SK-N-SH (cell line): Measurements from ENCODE around the gene SNRPF. TPM values are rescaled to one million over a fixed set of nuclear protein-coding genes. Genes with fewer than 3 reads are reported as not detected.

ENCODE experiments used
- CTCF ChIA-PET: fragments of 300-600, 350-600 bp; formaldehyde crosslinking; extraction: SDS; loops from one replicate; lab custom pipeline; 2021; lab: Yijun Ruan, JAX
- POLR2A ChIA-PET: fragments of 350-600 bp; sonication (Branson Sonifier 250); formaldehyde crosslinking; extraction: SDS; loops from one replicate; lab custom pipeline; 2020; ENCODE audit warnings: antibody characterized with exemption, inconsistent platforms; lab: Yijun Ruan, JAX
- DNase-seq: peaks from one replicate; pipeline ENCODE4 v3.0.0; 2012
- H2AFZ ChIP-seq: fragments of 200-600 bp; sonication (generic); 2 replicates; pipeline ENCODE4 v1.8.1; 2016; ENCODE audit warnings: antibody characterized with exemption, mild to moderate bottlenecking, low read depth
- H3F3A ChIP-seq: fragments of 200-600 bp; sonication (generic); replicated peaks from 2 replicates; pipeline ENCODE3; 2016; ENCODE audit warnings: antibody characterized with exemption, mild to moderate bottlenecking; ENCODE audit not compliant: insufficient read depth
- H3K27ac ChIP-seq, 2 experiments: fragments of 200-500 bp in 1 of 2; fragments of 200-600 bp in 1 of 2; sonication (Bioruptor generic) in 1 of 2; sonication (generic), shearing (Covaris generic) in 1 of 2; 2 replicates each; pipeline versions ENCODE4 v1.5.1 to v1.6.1; 2014 to 2016; ENCODE audit warnings: low read depth in 2 of 2, inconsistent platforms in 1 of 2, low read length in 1 of 2, mild to moderate bottlenecking in 1 of 2, mixed read lengths in 1 of 2
- H3K27me3 ChIP-seq: fragments of 200-600 bp; sonication (generic), shearing (Covaris generic); 2 replicates; pipeline ENCODE4 v1.6.1; 2016; ENCODE audit warnings: mixed run types; ENCODE audit not compliant: insufficient read depth
- H3K36me3 ChIP-seq, 2 experiments: fragments of 200-500 bp in 1 of 2; fragments of 200-600 bp in 1 of 2; sonication (Bioruptor generic) in 1 of 2; sonication (generic) in 1 of 2; replicated peaks in 1 of 2; 2 replicates each; pipeline versions ENCODE3 to v1.5.1; 2014 to 2016; ENCODE audit warnings: low read length in 1 of 2, mild to moderate bottlenecking in 1 of 2; ENCODE audit not compliant: insufficient read depth in 2 of 2, control insufficient read depth in 1 of 2
- H3K4me1 ChIP-seq, 2 experiments: fragments of 200-500 bp in 1 of 2; fragments of 200-600 bp in 1 of 2; sonication (Bioruptor generic) in 1 of 2; sonication (generic), shearing (Covaris generic) in 1 of 2; 2 replicates each; pipeline versions ENCODE4 v1.5.1 to v1.6.1; 2014 to 2016; ENCODE audit warnings: low read depth in 1 of 2, low read length in 1 of 2, mixed run types in 1 of 2; ENCODE audit not compliant: insufficient read depth in 2 of 2, control insufficient read depth in 1 of 2
- H3K4me2 ChIP-seq: fragments of 200-600 bp; sonication (generic), shearing (Covaris generic); 2 replicates; pipeline ENCODE4 v1.6.1; 2017; ENCODE audit warnings: mixed run types
- H3K4me3 ChIP-seq, 2 experiments: fragments of 200-500 bp in 1 of 2; fragments of 200-600 bp in 1 of 2; sonication (Bioruptor generic) in 1 of 2; sonication (generic), shearing (Covaris generic) in 1 of 2; 2 replicates each; pipeline versions ENCODE4 v1.5.1 to v1.8.1; 2014 to 2016; ENCODE audit warnings: low read depth in 2 of 2, inconsistent platforms in 1 of 2, low read length in 1 of 2, mild to moderate bottlenecking in 1 of 2, mixed read lengths in 1 of 2, moderate library complexity in 1 of 2
- H3K79me2 ChIP-seq: fragments of 200-600 bp; sonication (generic); 2 replicates; pipeline ENCODE4 v1.8.1; 2017; ENCODE audit warnings: mild to moderate bottlenecking; ENCODE audit not compliant: insufficient read depth
- H3K9ac ChIP-seq: fragments of 200-600 bp; sonication (generic); 2 replicates; pipeline ENCODE4 v1.6.1; 2017; ENCODE audit warnings: mixed run types
- H3K9me2 ChIP-seq: fragments of 200-600 bp; sonication (generic); 2 replicates; pipeline ENCODE4 v1.6.1; 2017; ENCODE audit warnings: mixed run types
- H3K9me3 ChIP-seq: fragments of 200-600 bp; sonication (generic); 2 replicates; pipeline ENCODE4 v1.6.1; 2017; ENCODE audit warnings: mixed run types, mild to moderate bottlenecking, moderate library complexity
- H4K20me1 ChIP-seq: fragments of 200-600 bp; sonication (generic); 2 replicates; pipeline ENCODE4 v1.6.1; 2017; ENCODE audit warnings: mild to moderate bottlenecking, mixed run types; ENCODE audit not compliant: insufficient read depth
- CHD2 ChIP-seq: fragments of 150-350 bp; IDR thresholded peaks from 2 replicates; pipeline ENCODE4 v1.6.1; 2018; ENCODE audit warnings: low read length; ENCODE audit not compliant: partially characterized antibody
- ELF1 ChIP-seq: IDR thresholded peaks from 2 replicates; pipeline ENCODE4 v1.4.0; 2012
- EZH2phosphoT487 ChIP-seq: fragments of 200-600 bp; sonication (generic); IDR thresholded peaks from 2 replicates; pipeline ENCODE4 v1.6.1; 2017; ENCODE audit warnings: low read depth, mixed run types, mild to moderate bottlenecking, antibody characterized with exemption, moderate library complexity, borderline replicate concordance
- FOXM1 ChIP-seq: IDR thresholded peaks from 2 replicates; pipeline ENCODE4 v1.4.0; 2012; ENCODE audit warnings: low read depth, mild to moderate bottlenecking
- GABPA ChIP-seq: IDR thresholded peaks from 2 replicates; pipeline ENCODE4 v1.4.0; 2012; ENCODE audit warnings: low read depth, mild to moderate bottlenecking
- GATA2 ChIP-seq: sonication (generic); formaldehyde crosslinking; IDR thresholded peaks from 2 replicates; pipeline ENCODE4 v1.5.0; 2020; ENCODE audit warnings: mild to moderate bottlenecking, missing genetic modification reagents
- JUND ChIP-seq: IDR thresholded peaks from 2 replicates; pipeline ENCODE4 v1.4.0; 2012
- MXI1 ChIP-seq: IDR thresholded peaks from 2 replicates; pipeline ENCODE4 v1.6.1; 2012; ENCODE audit warnings: mild to moderate bottlenecking, low read depth, low read length, improper control_type of control experiment
- RAD21 ChIP-seq: IDR thresholded peaks from 2 replicates; pipeline ENCODE4 v1.6.1; 2012; ENCODE audit warnings: mild to moderate bottlenecking, low read length
- RFX5 ChIP-seq: IDR thresholded peaks from 2 replicates; pipeline ENCODE4 v1.6.1; 2012; ENCODE audit warnings: mild to moderate bottlenecking, improper control_type of control experiment, low read length
- RXRA ChIP-seq: IDR thresholded peaks from 2 replicates; pipeline ENCODE4 v1.4.0; 2012; ENCODE audit warnings: low read depth, mild to moderate bottlenecking, borderline replicate concordance
- SMC3 ChIP-seq: IDR thresholded peaks from 2 replicates; pipeline ENCODE4 v1.6.1; 2012; ENCODE audit warnings: low read depth, low read length, improper control_type of control experiment
- TEAD4 ChIP-seq: IDR thresholded peaks from 2 replicates; pipeline ENCODE4 v1.4.0; 2012; ENCODE audit warnings: mild to moderate bottlenecking, borderline replicate concordance; ENCODE audit not compliant: insufficient read depth
- USF1 ChIP-seq: IDR thresholded peaks from 2 replicates; pipeline ENCODE4 v1.4.0; 2012; ENCODE audit warnings: low read depth, borderline replicate concordance
- YY1 ChIP-seq: IDR thresholded peaks from 2 replicates; pipeline ENCODE4 v1.4.0; 2012; ENCODE audit warnings: low read depth, mild to moderate bottlenecking
- WGBS: methylation state at CpG from one replicate; pipeline ENCODE4 v1.1.6; 2017; ENCODE audit warnings: low lambda C conversion rate; 5-methylcytosine and 5-hydroxymethylcytosine counted together
- polyA plus RNA-seq, 3 experiments: library from polyadenylated mRNA; depleted of rRNA; stranded (reverse); fragments of >200 nt; gene quantifications; 2 replicates each; pipeline ENCODE4 v1.2.3, GENCODE V29; 2012
- TF ChIP-seq, protein P1 (sequence below): fragments of 150-350 bp; IDR thresholded peaks from 2 replicates; pipeline ENCODE4 v1.6.1; 2017; ENCODE audit warnings: antibody characterized with exemption, low read length, low read depth, borderline replicate concordance
- TF ChIP-seq, protein P2 (sequence below): IDR thresholded peaks from 2 replicates; pipeline ENCODE4 v1.6.1; 2012; ENCODE audit warnings: mild to moderate bottlenecking, low read depth, low read length, moderate library complexity

Gene SNRPF
- polyA plus RNA-seq, 1 of the 3 experiments (the other 2 are of a cell fraction), result 62.5 TPM

GRCh38 chr12:95862038-95862437, 3.3 kb downstream of the SNRPF start:
- Histone ChIP-seq H3K36me3 (peaks cover 47 to 57% of the 10 kb centered on the region in 2 experiments), H3K4me1 (peaks cover 0 to 7% of the 10 kb centered on the region in 2 experiments; a peak in 2 of 4 replicates), H3K4me3 (no peak overlapping the region), H3K27me3 (no peaks in the 10 kb centered on the region), H3K9me2 (no peaks in the 10 kb centered on the region), H3K9me3 (no peaks in the 10 kb centered on the region; the same call in 1 of the 2 replicates), H2AFZ (no peak overlapping the region), H3F3A (no peaks in the 10 kb centered on the region), H3K4me2 (no peak overlapping the region), H3K79me2 (peaks cover 63% of the 10 kb centered on the region), H4K20me1 (0 out of 2 replicates have a peak, but pooled peaks cover 9% of the 10 kb centered on the region), H3K27ac (no peak overlapping the region), H3K9ac (no peak overlapping the region)
- POLR2A ChIA-PET, result no interaction called here
- no peak for DNase-seq
- WGBS, result 98% methylated on average over 3 of the region's 3 CpGs
- TF ChIP-seq, protein P1, sequence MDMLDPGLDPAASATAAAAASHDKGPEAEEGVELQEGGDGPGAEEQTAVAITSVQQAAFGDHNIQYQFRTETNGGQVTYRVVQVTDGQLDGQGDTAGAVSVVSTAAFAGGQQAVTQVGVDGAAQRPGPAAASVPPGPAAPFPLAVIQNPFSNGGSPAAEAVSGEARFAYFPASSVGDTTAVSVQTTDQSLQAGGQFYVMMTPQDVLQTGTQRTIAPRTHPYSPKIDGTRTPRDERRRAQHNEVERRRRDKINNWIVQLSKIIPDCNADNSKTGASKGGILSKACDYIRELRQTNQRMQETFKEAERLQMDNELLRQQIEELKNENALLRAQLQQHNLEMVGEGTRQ, result no peak
- TF ChIP-seq CHD2 (no peak), RAD21 (no peak), ELF1 (no peak), RFX5 (no peak), FOXM1 (no peak), JUND (no peak), YY1 (no peak), GATA2 (CRISPR knock-in tag) (no peak), USF1 (no peak), TEAD4 (no peak)
- TF ChIP-seq, protein P2, sequence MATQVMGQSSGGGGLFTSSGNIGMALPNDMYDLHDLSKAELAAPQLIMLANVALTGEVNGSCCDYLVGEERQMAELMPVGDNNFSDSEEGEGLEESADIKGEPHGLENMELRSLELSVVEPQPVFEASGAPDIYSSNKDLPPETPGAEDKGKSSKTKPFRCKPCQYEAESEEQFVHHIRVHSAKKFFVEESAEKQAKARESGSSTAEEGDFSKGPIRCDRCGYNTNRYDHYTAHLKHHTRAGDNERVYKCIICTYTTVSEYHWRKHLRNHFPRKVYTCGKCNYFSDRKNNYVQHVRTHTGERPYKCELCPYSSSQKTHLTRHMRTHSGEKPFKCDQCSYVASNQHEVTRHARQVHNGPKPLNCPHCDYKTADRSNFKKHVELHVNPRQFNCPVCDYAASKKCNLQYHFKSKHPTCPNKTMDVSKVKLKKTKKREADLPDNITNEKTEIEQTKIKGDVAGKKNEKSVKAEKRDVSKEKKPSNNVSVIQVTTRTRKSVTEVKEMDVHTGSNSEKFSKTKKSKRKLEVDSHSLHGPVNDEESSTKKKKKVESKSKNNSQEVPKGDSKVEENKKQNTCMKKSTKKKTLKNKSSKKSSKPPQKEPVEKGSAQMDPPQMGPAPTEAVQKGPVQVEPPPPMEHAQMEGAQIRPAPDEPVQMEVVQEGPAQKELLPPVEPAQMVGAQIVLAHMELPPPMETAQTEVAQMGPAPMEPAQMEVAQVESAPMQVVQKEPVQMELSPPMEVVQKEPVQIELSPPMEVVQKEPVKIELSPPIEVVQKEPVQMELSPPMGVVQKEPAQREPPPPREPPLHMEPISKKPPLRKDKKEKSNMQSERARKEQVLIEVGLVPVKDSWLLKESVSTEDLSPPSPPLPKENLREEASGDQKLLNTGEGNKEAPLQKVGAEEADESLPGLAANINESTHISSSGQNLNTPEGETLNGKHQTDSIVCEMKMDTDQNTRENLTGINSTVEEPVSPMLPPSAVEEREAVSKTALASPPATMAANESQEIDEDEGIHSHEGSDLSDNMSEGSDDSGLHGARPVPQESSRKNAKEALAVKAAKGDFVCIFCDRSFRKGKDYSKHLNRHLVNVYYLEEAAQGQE, result no peak
- CTCF ChIA-PET, result interaction anchor here (1.0 to 1.6 kb wide), 3 partner anchors 16 to 81 kb away, joined by 3 to 5 read pairs (median 3); partner anchors contain the start of genes AMDHD1 and CCDC38

- Histone ChIP-seq H3K4me3 (no peak overlapping the region), H3F3A (no peaks in the 10 kb centered on the region), H3K27me3 (no peaks in the 10 kb centered on the region), H2AFZ (no peak overlapping the region), H3K36me3 (peaks cover 57 to 59% of the 10 kb centered on the region in 2 experiments), H3K9me3 (no peaks in the 10 kb centered on the region; the same call in 1 of the 2 replicates), H3K4me1 (peaks cover 0 to 4% of the 10 kb centered on the region in 2 experiments; a peak in 2 of 4 replicates), H3K9me2 (no peaks in the 10 kb centered on the region), H3K9ac (no peak overlapping the region), H3K4me2 (no peak overlapping the region), H4K20me1 (0 out of 2 replicates have a peak, but pooled peaks cover 9% of the 10 kb centered on the region), H3K27ac (no peak overlapping the region), H3K79me2 (peaks cover 63% of the 10 kb centered on the region)
- no peak for DNase-seq
- ChIA-PET POLR2A (no interaction called here), CTCF (interaction anchor here (1.1 to 1.6 kb wide), 3 partner anchors 8 to 136 kb away, joined by 3 to 5 read pairs (median 4); no protein-coding TSS in a partner anchor)
- TF ChIP-seq RXRA (no peak), YY1 (no peak), EZH2phosphoT487 (no peak), RAD21 (no peak), SMC3 (no peak), ELF1 (no peak), GABPA (no peak), MXI1 (no peak)
- TF ChIP-seq, protein P2, result no peak
Measured at GRCh38 chr12:95863337-95863736, 4.6 kb downstream of the SNRPF start.
